Mucosa of descending colon (tissue), 3 donors: ENCODE results near the gene CFAP99. TPM values are rescaled to one million over a fixed set of nuclear protein-coding genes. Genes with fewer than 3 reads are reported as not detected.

Source experiments
- ATAC-seq: fragments of 200-7000 bp; cut with Tn5 transposase; one replicate; pipeline ENCODE4 v1.9.1; 2020; ENCODE audit warnings: mild to moderate bottlenecking, moderate library complexity
- DNase-seq, 3 donors: peaks; one replicate each; pipeline ENCODE4 v3.0.0-alpha.2; 2020
- H3K36me3 ChIP-seq: fragments of 200-600 bp; one replicate; pipeline ENCODE4 v1.8.0; 2021; ENCODE audit warnings: low read depth, mild to moderate bottlenecking
- H3K4me1 ChIP-seq: fragments of 200-600 bp; one replicate; pipeline ENCODE4 v1.8.0; 2021; ENCODE audit warnings: low read depth, mild to moderate bottlenecking
- H3K4me3 ChIP-seq: fragments of 200-600 bp; one replicate; pipeline ENCODE4 v1.8.0; 2021; ENCODE audit warnings: mild to moderate bottlenecking
- H3K9me3 ChIP-seq: fragments of 200-600 bp; one replicate; pipeline ENCODE4 v1.8.0; 2021; ENCODE audit warnings: mild to moderate bottlenecking
- intact Hi-C, 2 donors: fragments of 100-400 bp; cut with DNase I in 1 of 2; cut with micrococcal nuclease in 1 of 2; formaldehyde crosslinking; loops; one replicate each; pipeline versions ENCODE4 v1.11.0 to v1.11.1; 2022; cut with DNase I, micrococcal nuclease
- total RNA-seq, 3 donors: library from RNA; stranded (reverse); fragmentation: NEBNext Ultra II Directional in 2 of 3; extraction: Animal tissue kit (Norgen Biotek cat#: 25700) in 2 of 3; gene quantifications; one replicate each; pipeline versions ENCODE4 v1.2.1 to v1.2.4, GENCODE V29; 2021 to 2023
- TF ChIP-seq, protein P1 (sequence below): fragments of 200-600 bp; IDR thresholded peaks from one replicate; pipeline ENCODE4 v1.8.0; 2022; ENCODE audit warnings: antibody characterized with exemption, mild to moderate bottlenecking
- donor health status: DM: no; HTN: no; CAD: no; lungs with moderate emphysema.
- donor health status: DM: no; HTN: no; CAD: no.
- donor health status: DM: no; HTN: yes; CAD: no.

CFAP99 gene
- total RNA-seq, 3 donors from 2014 or later = 1.2 to 1.3 (median 1.2) TPM

DNA sequence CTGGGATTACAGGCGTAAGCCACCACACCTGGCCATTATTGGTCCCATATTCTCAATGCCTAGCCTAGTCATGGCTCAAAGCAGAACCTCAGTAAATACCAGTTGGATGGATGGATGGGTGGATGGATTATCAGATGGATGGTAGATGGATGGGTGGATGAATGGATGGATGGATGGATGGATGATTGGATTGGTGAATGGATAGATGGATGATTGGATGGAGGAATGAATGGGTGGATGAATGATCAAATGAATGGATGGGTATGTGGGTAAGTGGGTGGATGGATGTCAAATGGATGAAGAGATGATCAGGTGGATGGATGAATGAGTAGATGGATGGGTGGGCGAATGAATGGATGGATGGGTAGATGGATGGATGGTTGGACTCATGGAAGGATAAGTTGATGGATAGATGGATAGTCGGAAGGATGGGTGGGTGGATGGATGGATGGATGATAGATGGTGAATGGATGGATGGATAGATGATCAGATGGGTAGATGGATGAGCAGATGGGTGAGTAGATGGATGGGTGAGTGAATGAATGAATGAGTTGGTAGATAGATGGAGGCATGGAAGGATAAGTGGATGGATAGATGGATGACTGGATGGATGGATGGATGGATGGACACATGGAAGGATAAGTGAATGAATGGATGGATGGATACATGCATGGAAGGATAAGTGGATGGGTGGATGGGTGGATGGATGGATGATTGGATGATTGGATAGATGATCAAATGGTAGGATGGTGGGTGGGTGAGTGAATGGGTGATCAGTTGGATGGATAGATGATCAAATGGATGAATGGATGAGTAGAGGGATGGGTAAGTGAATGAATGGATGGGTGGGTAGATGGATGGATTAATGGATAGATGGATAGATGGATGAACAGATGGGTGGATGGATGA lies 28.2 kb downstream of the CFAP99 start:
- Histone ChIP-seq H3K36me3 (no peaks in the 10 kb centered on the region), H3K4me3 (no peak overlapping the region), H3K4me1 (no peaks in the 10 kb centered on the region), H3K9me3 (no peaks in the 10 kb centered on the region)
- ATAC-seq (no peak), DNase-seq (no peak)
- intact Hi-C loops = no loop called here
- TF ChIP-seq, protein P1, sequence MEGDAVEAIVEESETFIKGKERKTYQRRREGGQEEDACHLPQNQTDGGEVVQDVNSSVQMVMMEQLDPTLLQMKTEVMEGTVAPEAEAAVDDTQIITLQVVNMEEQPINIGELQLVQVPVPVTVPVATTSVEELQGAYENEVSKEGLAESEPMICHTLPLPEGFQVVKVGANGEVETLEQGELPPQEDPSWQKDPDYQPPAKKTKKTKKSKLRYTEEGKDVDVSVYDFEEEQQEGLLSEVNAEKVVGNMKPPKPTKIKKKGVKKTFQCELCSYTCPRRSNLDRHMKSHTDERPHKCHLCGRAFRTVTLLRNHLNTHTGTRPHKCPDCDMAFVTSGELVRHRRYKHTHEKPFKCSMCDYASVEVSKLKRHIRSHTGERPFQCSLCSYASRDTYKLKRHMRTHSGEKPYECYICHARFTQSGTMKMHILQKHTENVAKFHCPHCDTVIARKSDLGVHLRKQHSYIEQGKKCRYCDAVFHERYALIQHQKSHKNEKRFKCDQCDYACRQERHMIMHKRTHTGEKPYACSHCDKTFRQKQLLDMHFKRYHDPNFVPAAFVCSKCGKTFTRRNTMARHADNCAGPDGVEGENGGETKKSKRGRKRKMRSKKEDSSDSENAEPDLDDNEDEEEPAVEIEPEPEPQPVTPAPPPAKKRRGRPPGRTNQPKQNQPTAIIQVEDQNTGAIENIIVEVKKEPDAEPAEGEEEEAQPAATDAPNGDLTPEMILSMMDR = no peak

DNA sequence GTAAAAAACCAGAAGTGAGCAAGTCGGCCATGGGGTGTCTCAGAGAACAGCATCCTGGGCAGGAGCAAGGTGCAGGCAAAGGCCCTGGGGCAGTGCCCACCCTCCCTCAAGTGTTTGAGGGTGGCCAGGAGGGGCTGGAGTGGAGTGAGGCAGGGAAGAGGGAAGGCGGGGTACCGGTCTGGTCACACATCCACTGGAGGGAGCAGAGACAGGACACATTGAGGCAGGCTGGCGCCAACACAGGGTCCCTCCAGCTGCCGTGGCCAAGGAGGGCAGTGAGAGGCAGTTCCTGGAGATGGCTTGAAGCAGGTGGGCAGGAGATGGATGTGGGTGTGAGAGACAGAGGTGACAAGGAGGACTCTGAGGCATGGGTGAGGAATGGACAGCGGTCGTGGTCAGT lies 29.8 kb downstream of the CFAP99 start:
- ATAC-seq = no peak
- intact Hi-C loops = no loop called here
- TF ChIP-seq, protein P1 = no peak

DNA sequence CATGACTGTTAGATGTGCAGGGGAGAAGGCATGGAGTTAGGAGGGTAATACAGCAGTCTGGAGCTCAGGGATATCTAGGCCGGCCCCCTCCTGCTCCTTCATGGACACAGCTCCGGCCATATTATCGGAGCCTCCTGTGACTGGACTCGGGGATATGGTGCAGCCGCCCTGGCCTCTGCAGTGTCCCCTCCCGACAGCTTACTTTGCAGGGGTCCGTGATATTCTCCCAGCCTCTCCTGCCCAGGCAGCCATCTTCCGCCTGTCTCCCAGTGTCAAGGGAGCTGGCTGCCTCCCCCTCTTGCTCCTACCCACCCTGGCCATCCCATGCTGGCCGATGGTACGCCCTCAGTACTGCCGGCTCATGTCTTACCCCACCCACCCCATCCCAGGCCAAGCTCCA lies 30.3 kb downstream of the CFAP99 start:
- H3K9me3 ChIP-seq = no peaks in the 10 kb centered on the region
- TF ChIP-seq, protein P1 = no peak
- H3K4me1 ChIP-seq = no peaks in the 10 kb centered on the region
- ATAC-seq = no peak
- no peaks in the 10 kb centered on the region for H3K36me3 ChIP-seq
- DNase-seq = peak in 1 of 3 donors; percentile 10
- no peak overlapping the region for H3K4me3 ChIP-seq
- intact Hi-C loops = no loop called here

More for the DNA sequence above, 29.8 kb downstream of the CFAP99 start:
- Histone ChIP-seq H3K4me1 (no peaks in the 10 kb centered on the region), H3K36me3 (no peaks in the 10 kb centered on the region), H3K4me3 (no peak overlapping the region), H3K9me3 (no peaks in the 10 kb centered on the region)
- peak in 1 of 3 donors; percentile 19 for DNase-seq

DNA sequence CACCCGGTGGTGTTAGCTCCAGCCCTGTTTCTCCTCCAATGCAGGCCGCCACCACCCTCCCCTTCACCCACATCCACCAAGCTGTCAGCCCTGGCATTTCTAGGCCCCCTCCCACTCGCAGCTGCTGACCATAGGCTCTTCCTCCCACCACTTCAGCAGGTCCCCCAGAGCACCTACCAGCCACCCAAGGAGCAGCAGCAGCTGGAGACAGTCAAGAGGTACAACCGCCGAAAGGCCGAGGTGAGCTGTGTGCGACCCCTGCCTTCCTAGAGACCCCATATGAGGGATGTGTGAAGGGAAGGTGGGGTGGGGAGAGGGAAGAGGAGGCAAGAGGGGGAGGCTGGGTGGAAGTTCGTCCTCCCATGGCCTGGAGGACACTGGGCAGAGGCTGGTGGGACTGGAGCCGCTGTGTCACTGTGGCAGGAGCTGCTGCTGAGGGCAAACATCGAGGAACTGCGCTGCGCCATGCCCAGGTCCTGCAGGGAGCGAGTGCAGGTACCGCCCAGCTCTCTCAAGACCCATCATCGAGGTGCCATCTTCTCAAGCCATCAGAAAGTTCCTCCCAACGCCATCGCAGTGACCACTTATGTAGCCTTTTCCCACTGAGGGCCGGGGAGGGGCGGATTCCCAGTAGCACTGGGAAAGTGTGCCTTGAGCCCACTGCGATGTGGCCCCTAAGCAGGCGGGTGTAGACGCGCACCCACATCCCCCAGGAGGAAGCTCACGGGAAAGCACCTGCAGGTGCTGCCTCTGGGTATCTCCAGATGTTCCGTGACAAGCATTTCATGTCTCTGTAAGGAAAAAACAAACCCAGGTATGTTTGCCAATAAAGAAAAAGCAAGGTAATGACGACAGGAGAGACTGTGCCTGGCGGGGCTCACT lies 31.0 kb downstream of the CFAP99 start:
- no peak for ATAC-seq
- TF ChIP-seq, protein P1 = no peak
- Histone ChIP-seq H3K4me3 (no peak overlapping the region), H3K9me3 (no peaks in the 10 kb centered on the region), H3K4me1 (no peaks in the 10 kb centered on the region), H3K36me3 (no peaks in the 10 kb centered on the region)
- DNase-seq = peak in 1 of 3 donors; percentile 29
- intact Hi-C loops = loop anchor here in 1 of 2 donors (10.0 kb wide), 1 partner anchor 225 kb away; no protein-coding TSS in a partner anchor

DNA sequence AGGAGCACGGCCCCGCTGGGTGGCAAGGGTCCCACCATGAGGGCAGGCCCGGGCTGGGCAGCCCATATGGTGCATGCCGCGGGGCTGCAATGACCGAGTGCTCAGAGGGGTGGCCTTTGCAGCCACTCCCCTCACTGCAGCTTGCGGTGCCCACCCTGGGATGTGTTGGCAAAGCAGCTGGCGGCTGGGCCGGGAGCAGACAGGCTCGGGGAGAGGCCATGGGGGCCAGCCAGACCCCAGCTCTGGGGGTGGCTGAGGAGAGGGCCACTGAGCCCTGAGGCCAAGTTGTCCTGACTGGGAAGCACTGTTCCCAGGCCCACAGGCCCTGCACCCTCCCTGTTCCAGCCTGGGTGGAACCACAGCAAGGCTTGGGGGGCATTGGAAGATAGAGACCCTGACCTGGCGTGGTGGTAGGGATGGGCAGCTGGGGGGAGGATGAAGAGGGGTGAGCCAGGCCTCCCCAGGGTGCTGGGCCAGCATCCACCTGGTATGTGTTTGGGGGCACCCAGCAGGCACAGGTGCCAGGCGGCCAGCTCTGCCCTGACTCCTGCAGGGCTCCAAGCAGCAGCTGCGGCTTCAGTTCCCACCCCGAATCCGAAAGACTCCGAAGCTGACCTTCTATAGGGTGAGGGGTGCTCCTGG lies 31.8 kb downstream of the CFAP99 start:
- H3K9me3 ChIP-seq = no peaks in the 10 kb centered on the region
- H3K36me3 ChIP-seq = no peaks in the 10 kb centered on the region
- intact Hi-C loops = loop anchor here in 1 of 2 donors (10.0 kb wide), 1 partner anchor 226 kb away; no protein-coding TSS in a partner anchor
- DNase-seq (peak in 1 of 3 donors; percentile 26), ATAC-seq (no peak)
- no peaks in the 10 kb centered on the region for H3K4me1 ChIP-seq
- TF ChIP-seq, protein P1 = no peak
- H3K4me3 ChIP-seq = no peak overlapping the region
